Neural progenitor cell (in vitro differentiated cells): Measurements from ENCODE around the gene ARID2. TPM values are rescaled to one million over a fixed set of nuclear protein-coding genes. Genes with fewer than 3 reads are reported as not detected.

Experiments used
- DNase-seq: peaks from one replicate; pipeline ENCODE4 v3.0.0-alpha.2; 2016; ENCODE audit warnings: low spot score
- H2AFZ ChIP-seq: fragments of 200-600 bp; sonication (generic); replicated peaks from 2 replicates; pipeline ENCODE4 v1.6.1; 2016; ENCODE audit warnings: antibody characterized with exemption
- H3F3A ChIP-seq: fragments of 200-600 bp; sonication (generic); 2 replicates; pipeline ENCODE4 v1.6.1; 2016; ENCODE audit warnings: antibody characterized with exemption, low read depth
- H3K27ac ChIP-seq: fragments of 200-600 bp; sonication (generic); 2 replicates; pipeline ENCODE4 v1.5.1; 2016; ENCODE audit warnings: mild to moderate bottlenecking
- H3K27me3 ChIP-seq: fragments of 200-600 bp; sonication (generic); 2 replicates; pipeline ENCODE4 v1.6.1; 2016; ENCODE audit warnings: mild to moderate bottlenecking, moderate library complexity
- H3K36me3 ChIP-seq: fragments of 200-600 bp; sonication (generic); 2 replicates; pipeline ENCODE4 v1.5.1; 2016
- H3K4me1 ChIP-seq: fragments of 200-600 bp; sonication (generic); 2 replicates; pipeline ENCODE4 v1.6.1; 2016; ENCODE audit warnings: mixed run types
- H3K4me2 ChIP-seq: fragments of 200-600 bp; sonication (generic); 2 replicates; pipeline ENCODE4 v1.6.1; 2016
- H3K4me3 ChIP-seq: fragments of 200-600 bp; sonication (generic); 2 replicates; pipeline ENCODE4 v1.5.1; 2016
- H3K79me2 ChIP-seq: fragments of 200-600 bp; sonication (generic); 2 replicates; pipeline ENCODE4 v1.6.1; 2016; ENCODE audit warnings: low read depth
- H3K9ac ChIP-seq: fragments of 200-600 bp; sonication (generic); 2 replicates; pipeline ENCODE4 v1.6.1; 2016
- H3K9me3 ChIP-seq: fragments of 200-600 bp; sonication (generic); 2 replicates; pipeline ENCODE4 v1.5.1; 2016; ENCODE audit warnings: low read depth
- H4K20me1 ChIP-seq: fragments of 200-600 bp; sonication (generic); 2 replicates; pipeline ENCODE4 v1.6.1; 2016; ENCODE audit warnings: low read depth
- H3K27ac Mint-ChIP-seq: 3 replicates; pipeline ENCODE4 v1.8.0; 2021; ENCODE audit warnings: mixed read lengths
- H3K27me3 Mint-ChIP-seq: 2 replicates; pipeline ENCODE4 v1.8.0; 2022; ENCODE audit warnings: low read depth, mild to moderate bottlenecking, inconsistent platforms, moderate library complexity, mixed read lengths; ENCODE audit not compliant: insufficient read depth
- H3K36me3 Mint-ChIP-seq: 3 replicates; pipeline ENCODE4 v1.8.0; 2021; ENCODE audit warnings: mixed read lengths
- H3K4me1 Mint-ChIP-seq: 3 replicates; pipeline ENCODE4 v1.8.0; 2021; ENCODE audit warnings: mixed read lengths
- H3K4me3 Mint-ChIP-seq: 3 replicates; pipeline ENCODE4 v1.8.0; 2021; ENCODE audit warnings: mild to moderate bottlenecking, moderate library complexity, mixed read lengths
- H3K9me3 Mint-ChIP-seq: 3 replicates; pipeline ENCODE4 v1.8.0; 2020; ENCODE audit warnings: mixed read lengths
- CTCF ChIP-seq: fragments of 200-600 bp; sonication (generic); IDR thresholded peaks from 2 replicates; pipeline ENCODE4 v1.5.1; 2017; ENCODE audit warnings: antibody characterized with exemption, mild to moderate bottlenecking
- EZH2 ChIP-seq: fragments of 200-600 bp; sonication (generic); IDR thresholded peaks from 2 replicates; pipeline ENCODE4 v1.6.1; 2017; ENCODE audit warnings: antibody characterized with exemption, mild to moderate bottlenecking, moderate library complexity
- EZH2phosphoT487 ChIP-seq: fragments of 200-600 bp; sonication (generic); IDR thresholded peaks from 2 replicates; pipeline ENCODE4 v1.6.1; 2017; ENCODE audit warnings: antibody characterized with exemption
- total RNA-seq: library from RNA; depleted of rRNA; stranded (reverse); fragments of >200 nt; gene quantifications from 2 replicates; pipeline ENCODE4 v1.2.3, GENCODE V29; 2015; ENCODE audit warnings: low replicate concordance

Gene ARID2
- total RNA-seq, 1 donor from 2014 or later = 86.4 TPM

- no peaks in the 10 kb centered on the region for H3K9me3 ChIP-seq
- peaks cover 5% of the 10 kb centered on the region for H3K27me3 Mint-ChIP-seq
These were observed 43.8 kb upstream of the ARID2 start for GRCh38 chr12:45685680-45686079.

GRCh38 chr12:45687081-45688015 is 42.2 kb upstream of the ARID2 start:
- Histone ChIP-seq H3K79me2 (no peaks in the 10 kb centered on the region), H3K9ac (no peak overlapping the region), H3K9me3 (no peaks in the 10 kb centered on the region), H4K20me1 (no peaks in the 10 kb centered on the region), H3F3A (no peaks in the 10 kb centered on the region), H3K4me3 (no peak overlapping the region), H3K27me3 (no peaks in the 10 kb centered on the region), H2AFZ (no peak overlapping the region), H3K4me1 (peaks cover 3% of the 10 kb centered on the region), H3K36me3 (no peaks in the 10 kb centered on the region), H3K4me2 (no peak overlapping the region), H3K27ac (no peak overlapping the region)
- peaks cover 5% of the 10 kb centered on the region for H3K27me3 Mint-ChIP-seq
- no peak overlapping the region for H3K4me3 Mint-ChIP-seq
- H3K9me3 Mint-ChIP-seq = no peaks in the 10 kb centered on the region
- peaks cover 3% of the 10 kb centered on the region for H3K4me1 Mint-ChIP-seq
- DNase-seq = no peak
- H3K36me3 Mint-ChIP-seq = no peaks in the 10 kb centered on the region
- TF ChIP-seq CTCF = no peak
- TF ChIP-seq EZH2phosphoT487 = no peak
- no peak for TF ChIP-seq EZH2
- no peak overlapping the region for H3K27ac Mint-ChIP-seq

More at GRCh38 chr12:45685680-45686079, 43.8 kb upstream of the ARID2 start:
- Mint-ChIP-seq H3K36me3 (no peaks in the 10 kb centered on the region), H3K4me3 (no peak overlapping the region), H3K4me1 (peaks cover 3% of the 10 kb centered on the region), H3K9me3 (no peaks in the 10 kb centered on the region), H3K27ac (no peak overlapping the region)
- no peaks in the 10 kb centered on the region for H3K36me3 ChIP-seq
- TF ChIP-seq EZH2 (no peak), EZH2phosphoT487 (no peak), CTCF (no peak)
- H3K4me2 ChIP-seq = no peak overlapping the region
- no peak for DNase-seq
- no peak overlapping the region for H2AFZ ChIP-seq
- peaks cover 3% of the 10 kb centered on the region for H3K4me1 ChIP-seq
- no peak overlapping the region for H3K9ac ChIP-seq
- no peaks in the 10 kb centered on the region for H3K27me3 ChIP-seq
- H3K79me2 ChIP-seq = no peaks in the 10 kb centered on the region
- H4K20me1 ChIP-seq = no peaks in the 10 kb centered on the region
- no peaks in the 10 kb centered on the region for H3F3A ChIP-seq
- H3K27ac ChIP-seq = no peak overlapping the region
- H3K4me3 ChIP-seq = no peak overlapping the region

GRCh38 chr12:45688183-45688582 is 41.3 kb upstream of the ARID2 start:
- TF ChIP-seq CTCF (no peak), EZH2phosphoT487 (no peak), EZH2 (no peak)
- Histone ChIP-seq H3K27ac (no peak overlapping the region), H3K36me3 (no peaks in the 10 kb centered on the region), H3K27me3 (no peaks in the 10 kb centered on the region), H3K4me3 (no peak overlapping the region), H3K4me1 (peaks cover 11% of the 10 kb centered on the region), H3K79me2 (no peaks in the 10 kb centered on the region), H3K9ac (no peak overlapping the region), H3F3A (no peaks in the 10 kb centered on the region), H3K4me2 (no peak overlapping the region), H4K20me1 (no peaks in the 10 kb centered on the region), H3K9me3 (no peaks in the 10 kb centered on the region), H2AFZ (no peak overlapping the region)
- H3K4me3 Mint-ChIP-seq = no peak overlapping the region
- H3K4me1 Mint-ChIP-seq = peaks cover 3% of the 10 kb centered on the region
- no peak overlapping the region for H3K27ac Mint-ChIP-seq
- no peak for DNase-seq
- no peaks in the 10 kb centered on the region for H3K36me3 Mint-ChIP-seq
- H3K9me3 Mint-ChIP-seq = no peaks in the 10 kb centered on the region
- H3K27me3 Mint-ChIP-seq = peaks cover 4% of the 10 kb centered on the region
